ENCODE measurements around the gene ALG1L2.
"Not testable (repeated sequence)": the region's sequence is repeated elsewhere in the genome, so short reads cannot be mapped to it uniquely, and the experiment has no call there.

Gene ALG1L2

DNA sequence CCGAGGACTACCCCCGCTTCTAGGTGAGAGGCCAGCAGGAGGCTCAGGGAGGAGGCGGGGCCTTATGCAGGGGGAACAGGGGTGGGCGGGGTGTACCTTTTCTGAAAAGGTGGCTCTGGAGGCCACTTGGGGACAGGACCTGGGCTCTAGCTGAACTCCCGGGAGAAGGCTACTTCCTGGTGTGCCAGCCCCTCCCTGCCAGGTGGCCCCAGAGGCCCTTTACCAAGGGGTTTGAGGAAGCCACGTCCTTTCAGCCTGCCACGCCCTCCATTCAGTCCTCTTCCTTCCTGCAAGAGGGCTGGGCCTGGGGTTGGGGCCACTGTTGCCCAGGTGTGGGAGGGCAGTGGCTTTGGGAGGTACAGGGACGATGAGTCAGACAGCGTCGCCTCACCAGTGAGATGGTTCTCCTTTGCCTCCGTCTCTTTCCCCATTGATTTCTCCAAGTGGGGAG is 12.9 kb downstream of the ALG1L2 start:
- DNase-seq, result not testable (repeated sequence)

DNA sequence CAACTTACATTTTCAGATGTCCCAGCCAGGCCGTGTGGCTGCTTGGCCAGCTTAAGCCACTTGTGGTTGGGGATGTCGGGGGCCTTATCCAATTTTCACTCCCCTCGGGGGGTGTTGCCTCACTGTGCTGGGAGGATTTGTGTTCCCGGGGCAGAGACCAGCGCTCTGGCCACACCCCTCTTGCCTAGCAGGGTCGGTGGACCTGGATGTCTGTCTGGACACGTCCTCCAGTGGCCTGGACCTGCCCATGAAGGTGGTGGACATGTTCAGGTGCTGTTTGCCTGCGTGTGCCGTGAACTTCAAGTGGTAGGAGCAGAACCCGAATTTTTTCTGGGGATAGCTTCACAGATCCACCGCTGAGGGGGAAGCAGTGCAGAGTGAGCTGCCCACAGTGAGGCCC is 14.2 kb downstream of the ALG1L2 start:
- not testable (repeated sequence) for DNase-seq

DNA sequence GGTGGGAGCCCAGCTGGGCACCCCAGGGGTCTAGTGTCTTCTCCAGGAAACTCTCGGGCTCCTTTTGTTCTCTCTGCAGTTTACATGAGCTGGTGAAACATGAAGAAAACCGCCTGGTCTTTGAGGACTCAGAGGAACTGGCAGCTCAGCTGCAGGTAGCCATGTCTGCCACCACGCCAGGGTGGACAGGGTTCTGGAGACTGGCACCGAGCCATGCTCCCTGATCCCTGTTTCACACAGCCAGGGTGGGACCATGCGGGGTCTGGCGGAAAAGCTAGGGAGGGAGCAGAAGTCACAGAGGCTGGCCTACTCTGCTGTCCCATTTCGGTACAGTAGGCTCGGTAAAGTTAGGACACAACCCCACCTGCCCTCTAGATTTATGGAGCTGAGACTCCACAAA is 15.5 kb downstream of the ALG1L2 start:
- not testable (repeated sequence) for DNase-seq

DNA sequence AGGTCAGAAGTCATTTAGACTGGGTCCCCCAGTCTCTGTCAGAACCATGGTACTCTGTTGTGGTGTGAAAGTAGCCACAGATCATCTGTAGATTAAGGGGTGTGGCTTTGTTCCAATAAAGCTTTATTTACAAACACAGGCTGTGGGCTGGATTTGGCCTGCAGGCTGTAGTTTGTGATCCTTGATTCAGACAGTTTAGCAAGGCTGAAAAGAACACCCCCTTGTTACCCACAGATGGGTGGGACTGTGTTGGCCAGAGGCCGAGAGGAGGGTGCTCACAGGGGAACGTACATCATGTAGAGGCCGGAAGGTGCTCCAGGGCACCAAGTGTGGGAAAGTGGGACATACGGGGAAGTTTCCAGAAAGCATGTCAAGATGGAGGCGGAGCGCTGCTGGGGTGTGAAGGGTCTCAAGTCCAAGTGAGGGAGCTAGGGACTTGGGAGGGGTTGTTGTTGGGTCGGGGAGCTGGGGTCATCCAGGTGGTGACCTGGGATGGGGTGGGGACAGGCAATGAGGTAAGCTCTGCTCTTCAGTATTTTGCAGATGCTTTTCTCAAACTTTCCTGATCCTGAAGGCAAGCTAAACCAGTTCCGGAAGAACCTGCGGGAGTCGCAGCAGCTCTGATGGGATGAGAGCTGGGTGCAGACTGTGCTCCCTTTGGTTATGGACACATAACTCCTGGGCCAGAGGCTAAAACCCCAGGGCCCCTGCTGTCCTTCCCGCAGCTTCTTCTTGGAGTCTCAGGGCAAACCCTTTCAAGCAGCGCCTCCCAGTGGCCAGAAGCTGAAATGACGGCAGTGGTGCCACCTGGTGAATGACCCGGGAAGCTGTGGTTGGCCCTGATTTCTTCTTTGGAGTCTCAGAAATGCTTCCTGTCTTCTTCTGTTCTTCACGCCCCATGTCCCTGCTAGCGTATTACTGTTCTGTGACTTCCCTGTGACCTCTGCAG is 16.3 kb downstream of the ALG1L2 start:
- not testable (repeated sequence) for DNase-seq

DNA sequence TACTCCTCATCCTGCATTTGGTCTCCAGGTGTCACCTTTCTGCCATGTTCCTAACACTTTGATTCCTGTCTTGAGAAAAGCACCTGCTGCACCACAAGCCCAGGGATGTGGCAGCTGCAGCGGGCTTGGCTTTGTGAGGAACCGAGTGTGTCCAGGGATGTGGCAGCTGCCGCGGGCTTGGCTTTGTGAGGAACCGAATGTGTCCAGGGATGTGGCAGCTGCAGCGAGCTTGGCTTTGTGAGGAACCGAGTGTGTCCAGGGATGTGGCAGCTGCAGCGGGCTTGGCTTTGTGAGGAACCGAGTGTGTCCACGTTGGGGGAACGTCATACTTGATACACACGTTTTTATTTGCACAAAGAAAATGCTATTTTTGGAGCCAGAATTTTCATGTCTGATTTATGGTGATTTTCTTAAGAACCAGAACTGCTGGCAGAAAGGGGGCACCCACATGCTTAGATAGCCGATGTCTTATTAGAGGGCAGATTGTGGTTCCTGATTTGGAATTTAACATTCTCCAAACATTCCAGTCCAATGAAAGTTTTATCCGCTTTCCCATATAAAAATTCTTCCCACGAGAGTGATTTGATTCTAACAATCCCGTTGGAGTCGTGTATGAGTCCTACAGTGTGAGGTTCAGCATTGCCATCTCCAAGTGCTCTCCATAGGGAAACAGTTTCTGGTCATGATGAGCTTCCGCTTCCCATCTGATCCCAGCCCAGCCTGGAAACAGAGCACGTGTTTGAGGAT is 17.2 kb downstream of the ALG1L2 start:
- not testable (repeated sequence) for DNase-seq

DNA sequence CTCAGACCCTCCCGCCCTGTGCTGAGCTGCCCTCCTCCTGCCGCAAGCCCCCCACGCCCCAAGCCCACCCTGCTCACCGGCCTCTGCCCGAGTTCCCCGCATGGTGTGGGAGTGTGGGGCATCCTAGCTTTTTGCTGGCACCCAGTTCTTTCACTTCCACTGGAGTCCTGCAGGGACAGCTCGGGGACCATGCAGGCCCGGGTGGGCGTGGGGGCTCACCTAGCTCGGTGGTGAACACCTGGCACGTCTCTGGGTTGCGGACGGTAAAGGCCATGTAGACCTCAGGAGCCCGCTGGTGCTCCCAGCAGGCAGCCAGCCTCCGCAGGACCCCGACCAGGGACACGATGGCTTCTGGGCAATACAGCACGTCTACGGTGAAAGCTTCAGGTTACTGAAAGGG is 20.9 kb downstream of the ALG1L2 start:
- not testable (repeated sequence) for DNase-seq

DNA sequence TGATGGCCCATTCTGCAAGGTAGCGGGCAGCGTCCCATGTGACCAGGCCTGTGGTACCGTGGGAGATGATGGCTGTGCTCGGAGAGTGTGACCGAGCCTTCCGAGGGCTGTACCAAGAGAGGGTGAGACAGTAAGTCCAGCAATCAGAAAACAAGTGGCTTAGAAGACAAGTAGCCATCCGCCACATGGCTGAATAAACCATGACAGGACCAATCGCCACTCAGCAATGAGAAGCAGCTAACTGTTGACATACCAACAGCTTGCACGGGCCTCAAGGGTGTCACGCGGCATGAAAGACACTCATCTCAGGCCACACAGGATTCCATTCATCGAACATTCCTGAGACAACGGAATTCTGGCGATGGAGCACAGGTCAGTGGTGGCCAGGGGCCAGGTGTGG is 22.6 kb downstream of the ALG1L2 start:
- DNase-seq, result not testable (repeated sequence)

DNA sequence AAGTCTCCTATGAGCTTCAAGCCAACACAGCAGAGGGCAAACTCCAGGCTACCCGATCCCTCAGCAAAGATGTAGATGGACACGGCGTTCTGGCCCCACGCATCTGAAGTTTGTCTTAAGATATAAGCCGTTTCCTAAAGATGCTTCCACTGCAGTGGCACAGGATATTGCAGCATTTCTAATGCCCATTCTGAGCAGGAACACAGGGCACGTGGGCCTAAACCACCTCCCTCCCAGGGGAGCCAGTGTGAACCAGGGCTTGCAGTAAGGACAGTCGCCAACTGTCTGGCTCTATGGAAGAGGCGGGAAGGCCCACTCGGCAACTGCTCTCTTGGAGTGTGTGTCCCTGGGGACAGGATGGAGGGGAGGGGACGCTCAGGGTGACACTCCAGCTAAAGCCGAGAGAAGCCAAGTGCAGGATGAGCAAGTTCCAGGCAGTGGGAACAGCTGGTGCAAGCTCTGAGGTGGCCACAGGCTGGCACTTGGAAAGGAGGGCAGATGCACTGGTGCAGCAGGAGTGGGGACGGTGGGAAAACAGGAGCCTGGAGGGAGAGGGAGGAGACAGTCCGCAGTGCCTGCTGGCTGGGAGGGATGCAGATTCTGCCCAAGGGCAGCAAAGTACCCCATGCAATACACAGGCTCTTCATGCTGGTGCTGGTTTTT is 25.8 kb downstream of the ALG1L2 start:
- DNase-seq, result not testable (repeated sequence)

DNA sequence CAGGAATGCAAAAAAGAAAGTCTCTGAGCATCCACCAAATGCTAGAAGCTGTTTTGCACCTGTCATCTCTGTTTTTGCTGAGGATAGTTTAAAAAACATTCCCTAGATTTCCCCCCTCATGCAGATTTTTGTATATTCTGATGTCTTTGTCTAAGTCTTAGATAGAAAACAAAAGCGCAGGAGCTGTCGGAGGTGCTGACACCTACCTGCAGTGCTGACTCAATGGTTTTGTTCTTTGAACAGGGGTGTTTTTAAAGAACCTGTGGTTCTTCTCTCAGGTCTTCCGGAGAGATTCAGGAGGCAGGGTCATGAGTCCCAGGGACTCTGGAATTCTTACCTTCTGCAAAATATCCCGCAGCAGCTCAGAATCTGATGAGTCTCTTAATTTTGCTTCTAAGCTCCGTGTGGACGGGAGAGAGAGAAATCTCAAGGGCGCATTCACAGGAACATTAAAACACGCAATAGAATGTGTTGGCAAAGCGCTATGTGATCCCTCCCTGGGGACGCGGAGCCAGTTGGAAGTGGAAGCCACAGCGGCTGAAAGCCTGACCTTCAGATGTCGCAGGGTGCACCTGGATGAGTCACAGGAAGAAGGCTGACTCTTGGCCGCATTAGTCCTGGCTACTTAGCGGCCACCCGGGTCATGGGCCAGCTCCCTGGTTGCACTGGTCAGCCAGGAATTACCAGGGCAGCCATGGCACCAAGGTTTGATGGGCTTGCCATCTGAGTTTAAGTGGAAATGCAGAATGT is 27.4 kb downstream of the ALG1L2 start:
- not testable (repeated sequence) for DNase-seq

DNA sequence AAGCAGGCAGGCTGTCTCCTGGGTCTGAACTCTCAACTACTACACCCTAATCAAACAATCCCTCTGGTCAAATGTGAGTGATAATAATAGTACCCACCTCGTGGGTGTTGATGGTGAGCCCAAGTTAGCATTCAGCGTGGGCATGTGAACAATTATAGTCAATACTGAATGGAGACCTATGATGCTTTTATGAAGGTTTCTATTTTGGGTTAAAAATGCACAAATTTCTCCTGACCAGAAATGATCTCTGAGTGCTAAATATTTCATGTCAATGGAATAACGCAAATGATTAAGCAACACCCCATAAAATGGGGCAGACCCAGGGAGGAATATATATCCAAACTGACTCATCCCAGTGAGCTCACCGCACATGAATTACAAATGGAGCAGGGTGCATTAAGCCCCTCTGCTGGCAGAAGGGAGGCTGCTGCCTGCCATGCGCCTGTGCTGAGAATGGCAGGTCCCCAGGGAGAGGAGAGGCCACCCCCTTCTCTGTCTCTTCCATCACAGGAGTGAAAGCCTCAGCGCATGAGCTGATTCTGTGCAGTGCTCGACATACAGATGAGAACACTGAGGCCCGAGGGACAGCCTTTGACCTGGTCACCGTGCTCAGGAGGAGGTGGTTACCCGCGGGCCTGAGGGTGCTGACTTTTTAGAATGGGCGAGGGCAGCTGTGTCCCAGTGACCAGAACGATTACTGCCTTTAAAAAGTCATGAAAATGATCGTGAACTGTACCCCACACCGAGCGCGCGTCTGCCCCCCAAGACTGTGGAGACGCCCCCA is 28.9 kb downstream of the ALG1L2 start:
- not testable (repeated sequence) for DNase-seq

DNA sequence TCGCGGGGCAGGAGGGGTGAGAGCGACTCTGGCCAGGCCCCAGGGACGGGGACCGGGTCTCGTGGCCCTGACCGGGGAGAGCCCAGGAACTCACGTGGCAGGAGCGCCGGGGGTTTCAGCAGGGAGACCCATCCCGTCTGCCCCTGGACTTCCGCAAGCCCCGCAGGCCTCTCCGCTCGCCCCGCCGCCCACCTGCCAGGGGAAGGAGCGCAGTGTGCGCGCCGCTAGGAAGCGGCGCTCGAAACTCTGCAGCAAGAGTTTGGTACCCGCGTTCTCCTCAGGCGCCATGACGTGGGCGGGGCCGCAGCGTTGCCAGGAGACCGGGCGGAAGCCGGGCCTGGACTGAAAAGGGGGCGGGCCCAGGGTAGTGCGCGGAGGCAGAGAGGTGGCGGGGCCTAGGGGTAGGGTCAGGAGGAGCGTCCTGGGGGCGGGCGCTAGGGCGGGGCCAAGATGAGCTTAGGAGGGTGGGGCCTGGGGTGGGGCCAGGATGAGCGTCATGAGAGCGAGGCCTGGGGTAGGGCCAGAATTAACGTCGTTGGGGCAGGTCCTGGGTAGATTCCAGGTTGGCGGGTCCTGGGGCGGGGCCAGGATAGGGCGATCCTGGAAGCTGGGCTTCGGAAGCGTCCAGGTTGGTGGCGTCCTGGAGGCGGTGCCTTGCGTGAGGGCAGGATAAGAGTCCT is 29.7 kb downstream of the ALG1L2 start:
- DNase-seq, result peak; percentile 95 to 99 (median 96)

DNA sequence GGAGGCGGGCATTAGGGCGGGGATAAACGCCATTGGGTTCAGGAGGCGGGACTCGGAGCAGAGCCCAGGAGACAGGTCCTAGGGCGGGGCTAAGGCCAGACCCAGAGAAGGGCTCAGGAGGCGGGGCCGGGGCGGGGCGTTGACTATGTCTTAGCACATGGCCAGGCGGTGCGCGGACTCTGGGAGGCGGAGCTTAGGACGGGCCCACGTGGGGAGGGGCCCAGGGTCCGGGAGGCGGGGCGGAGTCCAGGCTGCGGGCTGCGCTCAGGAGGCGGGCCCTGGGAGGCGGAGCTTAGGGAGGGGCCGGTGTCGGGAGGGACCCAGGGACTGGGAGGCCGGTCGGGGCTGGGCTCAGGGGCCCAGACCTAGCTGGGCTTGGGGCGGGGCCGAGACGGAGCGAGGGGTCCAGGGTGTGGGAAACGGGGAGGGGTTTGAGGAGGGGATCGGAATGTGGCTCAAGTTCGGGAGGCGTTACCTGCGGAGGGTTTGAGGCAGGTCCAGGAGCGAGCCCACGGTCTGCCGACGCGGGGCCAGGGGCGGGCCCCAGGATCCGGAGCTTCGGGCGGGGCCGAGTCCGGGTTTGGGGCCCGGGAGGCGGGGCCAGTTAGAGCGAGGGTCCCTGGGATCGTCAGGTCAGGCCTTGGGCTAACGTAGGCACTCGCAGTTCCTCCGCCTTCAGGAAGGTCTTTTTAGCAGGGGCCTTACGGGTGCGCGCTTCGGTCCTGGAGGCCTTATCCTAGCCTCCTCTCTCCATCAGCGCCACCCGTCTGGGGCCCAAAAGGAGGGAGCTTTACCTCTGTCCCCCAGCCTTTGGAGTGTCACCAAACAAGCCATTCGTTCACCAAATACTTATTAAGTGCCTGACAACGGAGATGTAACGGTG is 30.5 kb downstream of the ALG1L2 start:
- peak; percentile 95 to 99 (median 98) for DNase-seq

DNA sequence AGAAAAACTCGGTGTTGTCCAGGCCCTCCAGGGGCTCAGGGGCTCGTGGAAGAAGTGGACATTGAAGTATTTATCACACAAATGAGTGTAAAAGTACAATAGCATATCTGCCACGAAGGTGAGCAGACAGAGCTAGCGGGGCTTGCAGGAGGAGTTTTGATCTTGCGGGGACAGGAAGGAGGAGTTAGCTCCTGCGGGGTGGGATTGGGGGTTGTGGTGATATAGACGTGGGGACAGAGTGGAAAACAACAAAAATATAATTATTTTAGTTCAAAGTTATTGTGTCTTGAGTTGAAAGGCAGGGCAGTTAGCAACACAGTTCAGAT is 31.1 kb downstream of the ALG1L2 start:
- DNase-seq, result not testable (repeated sequence)

DNA sequence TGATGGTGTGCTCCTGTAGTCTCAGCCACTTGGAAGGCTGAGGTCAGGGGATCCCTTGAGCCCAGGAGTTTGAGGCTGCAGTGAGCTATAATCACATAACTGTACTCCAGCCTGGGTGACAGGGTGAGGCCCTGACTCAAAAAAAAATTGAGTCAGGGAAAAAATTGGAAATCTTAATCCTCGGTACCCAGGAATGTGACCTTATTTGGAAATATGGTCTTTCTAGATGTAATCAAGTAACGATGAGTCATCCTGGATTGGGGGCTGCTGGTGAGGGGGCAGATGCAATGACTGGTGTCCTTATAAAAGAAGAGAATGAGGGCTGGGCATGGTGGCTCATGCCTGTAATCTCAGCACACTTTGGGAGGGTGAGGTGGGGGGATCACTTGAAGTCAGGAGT is 33.8 kb downstream of the ALG1L2 start:
- DNase-seq, result not testable (repeated sequence)

DNA sequence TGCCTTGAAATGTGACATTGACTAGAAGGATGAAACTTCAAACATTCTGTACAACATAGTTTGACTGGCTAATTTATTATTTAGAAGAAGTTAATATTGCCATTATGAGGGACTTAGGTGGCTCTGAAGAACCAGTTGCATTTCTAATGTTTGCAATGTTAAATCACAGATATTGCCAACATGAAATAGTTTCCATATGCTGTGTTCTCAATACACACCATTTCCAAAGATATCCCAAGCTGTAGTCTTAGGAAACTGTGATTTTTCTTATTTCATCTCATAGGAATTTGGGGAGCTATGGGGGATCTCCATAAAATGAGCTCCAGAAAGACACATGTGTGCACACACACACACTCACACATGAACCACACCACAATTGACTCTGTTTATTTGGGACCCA is 36.3 kb downstream of the ALG1L2 start:
- no peak for DNase-seq

DNA sequence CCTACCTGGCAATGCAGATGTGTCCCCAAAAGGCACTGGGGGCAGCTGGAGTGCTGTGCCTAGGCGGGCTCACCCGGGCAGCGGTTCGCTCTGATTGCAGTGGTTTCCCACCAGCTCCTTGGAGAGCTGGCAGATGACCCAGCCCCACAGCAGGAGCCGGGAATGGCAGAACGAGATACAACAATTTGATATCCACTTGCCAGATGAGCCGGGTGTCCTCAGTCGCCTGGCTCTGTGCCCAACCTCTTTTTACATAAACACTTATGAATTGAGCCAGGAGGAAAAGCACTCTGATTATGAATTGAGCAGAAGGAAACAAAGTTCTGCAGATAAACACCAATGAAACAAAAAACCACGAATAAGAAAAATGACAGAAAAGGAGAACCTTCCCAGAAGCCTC is 38.2 kb downstream of the ALG1L2 start:
- DNase-seq, result not testable (repeated sequence)

DNA sequence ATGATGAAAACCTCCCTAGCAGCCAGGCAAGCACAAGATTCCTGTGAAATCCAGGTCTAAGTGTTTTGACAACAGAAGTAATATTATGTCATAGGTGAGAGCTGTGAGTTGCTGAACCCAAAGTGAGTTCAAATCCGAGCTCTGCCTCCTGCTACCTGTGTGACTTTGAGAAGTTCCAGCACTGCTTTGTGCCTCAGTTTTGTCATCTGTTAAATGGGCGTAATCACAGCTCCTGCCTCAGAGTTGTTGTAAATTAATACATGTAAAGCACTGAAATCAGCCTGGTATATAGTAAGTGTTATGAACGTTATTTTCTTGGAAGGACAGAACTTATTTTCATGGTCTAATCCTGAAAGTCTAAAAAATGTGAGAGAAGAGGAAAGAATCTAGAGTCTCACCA is 38.7 kb downstream of the ALG1L2 start:
- not testable (repeated sequence) for DNase-seq

DNA sequence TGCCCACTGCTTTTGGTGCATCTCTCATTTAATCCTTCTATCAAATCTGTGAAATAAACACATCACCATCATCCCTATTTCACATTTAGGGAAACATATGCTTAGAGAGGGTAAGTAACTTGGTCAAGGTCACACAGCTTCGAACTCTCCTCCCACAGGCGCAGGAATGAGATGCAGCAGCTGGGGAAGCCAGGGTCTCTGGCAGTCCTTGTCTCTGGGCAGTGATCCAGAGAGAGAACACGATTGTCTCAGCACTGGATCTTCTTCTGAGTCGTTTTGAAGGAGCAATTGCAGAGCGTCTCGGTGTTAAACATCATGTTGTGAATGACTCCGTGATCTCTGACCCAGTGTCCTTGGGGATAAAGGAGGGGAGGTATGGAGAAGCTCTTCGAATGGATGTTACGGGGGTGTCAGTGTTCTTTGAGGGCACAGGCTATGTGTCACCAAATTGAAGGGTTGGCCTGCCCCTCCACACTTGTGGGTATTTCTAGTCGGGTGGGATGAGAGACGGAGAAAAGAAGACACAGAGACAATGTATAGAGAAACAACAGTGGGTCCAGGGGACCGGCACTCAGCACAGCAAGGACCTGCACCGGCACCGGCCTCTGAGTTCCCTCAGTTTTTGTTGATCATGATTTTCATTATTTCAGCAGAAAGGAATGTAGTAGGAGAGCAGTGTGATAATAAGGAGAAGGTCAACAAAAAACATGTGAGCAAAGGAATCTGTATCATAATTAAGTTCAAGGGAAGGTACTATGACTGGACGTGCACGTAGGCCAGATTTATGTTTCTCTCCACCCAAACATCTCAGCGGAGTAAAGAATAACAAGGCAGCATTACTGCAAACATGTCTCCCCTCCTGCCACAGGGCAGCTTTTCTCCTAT is 41.5 kb downstream of the ALG1L2 start:
- DNase-seq, result not testable (repeated sequence)

DNA sequence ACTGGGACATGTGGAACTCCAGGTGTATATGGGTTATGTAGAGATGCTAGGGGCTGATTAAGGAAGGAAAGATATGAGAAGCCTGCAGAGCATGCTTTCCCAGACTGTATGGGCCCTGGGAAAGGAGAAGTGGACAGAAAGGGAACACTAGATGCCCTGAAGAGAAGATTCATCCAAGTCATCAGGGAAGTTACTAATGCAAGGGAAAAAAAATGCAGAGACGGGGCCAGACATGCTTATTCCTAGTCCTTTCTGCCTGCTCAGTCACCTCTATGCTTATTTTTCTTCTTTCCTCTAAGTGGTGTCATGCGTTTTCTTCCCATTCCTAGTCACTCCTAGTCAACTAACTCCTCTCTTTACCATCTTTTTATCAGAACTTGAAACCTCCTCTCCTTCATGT is 43.8 kb downstream of the ALG1L2 start:
- not testable (repeated sequence) for DNase-seq

Data from activated naive CD4-positive, alpha-beta T cell (primary cell).